Endothelial cell of umbilical vein (primary cell): ENCODE measurements around the gene TMEM151A. TPM values are rescaled to one million over a fixed set of nuclear protein-coding genes. Genes with fewer than 3 reads are reported as not detected.

ENCODE experiments used
- BruUV-seq: library from RNA; stranded (reverse); fragments of 400-500 nt; replicated peaks from 2 replicates; lab custom pipeline; 2021; lab: Mats Ljungman, UMichigan
- CTCF ChIA-PET: fragments of 300-600, 350-600 bp; sonication (Branson Sonifier 250); formaldehyde crosslinking; loops from one replicate; lab custom pipeline; 2021; ENCODE audit warnings: antibody characterized with exemption, inconsistent platforms; lab: Charles Lee
- POLR2A ChIA-PET: fragments of 300-600, 350-600 bp; sonication (Branson Sonifier 250); formaldehyde crosslinking; loops from one replicate; lab custom pipeline; 2021; ENCODE audit warnings: antibody characterized with exemption, inconsistent platforms; lab: Charles Lee
- DNase-seq: peaks from one replicate; pipeline ENCODE4 v3.0.0-alpha.2; 2011; ENCODE audit warnings: low read depth, low spot score
- FAIRE-seq: peaks from 2 replicates; lab custom pipeline; 2011; peaks lifted over from hg19 to GRCh38; lab: Jason Lieb, UNC
- H2AFZ ChIP-seq: 2 replicates; pipeline ENCODE4 v1.6.0; 2012; ENCODE audit warnings: low read depth, low read length, control low read depth, inconsistent platforms
- H3K27ac ChIP-seq: 2 replicates; pipeline ENCODE4 v1.5.1; 2011; ENCODE audit warnings: low read depth, mild to moderate bottlenecking, control low read depth, low read length, moderate library complexity; ENCODE audit not compliant: insufficient read depth
- H3K27me3 ChIP-seq, 2 experiments: 2 replicates each; pipeline versions ENCODE4 v1.6.0 to v1.6.1; 2011; ENCODE audit warnings: low read length in 2 of 2, mixed read lengths in 1 of 2; ENCODE audit not compliant: control insufficient read depth in 2 of 2, insufficient read depth in 2 of 2
- H3K36me3 ChIP-seq, 2 experiments: 2 replicates in 1 of 2; 3 replicates in 1 of 2; pipeline ENCODE4 v1.5.1; 2011; ENCODE audit warnings: low read length in 2 of 2, mild to moderate bottlenecking in 1 of 2, moderate library complexity in 1 of 2; ENCODE audit not compliant: control insufficient read depth in 2 of 2, insufficient read depth in 2 of 2; ENCODE audit errors: extremely low read depth in 1 of 2
- H3K4me1 ChIP-seq: 3 replicates; pipeline ENCODE4 v1.5.1; 2011; ENCODE audit warnings: mild to moderate bottlenecking, low read length; ENCODE audit not compliant: control insufficient read depth, insufficient read depth; ENCODE audit errors: extremely low read depth
- H3K4me2 ChIP-seq: 2 replicates; pipeline ENCODE4 v1.6.1; 2011; ENCODE audit warnings: low read length, control low read depth, mixed read lengths; ENCODE audit not compliant: insufficient read depth
- H3K4me3 ChIP-seq, 3 experiments: fragments of 200-600 bp in 1 of 3; sonication (generic), shearing (Covaris generic) in 1 of 3; replicated peaks in 1 of 3; 2 replicates each; pipeline ENCODE4 v1.5.1; 2011 to 2016; ENCODE audit warnings: control low read depth in 3 of 3, low read length in 3 of 3, mild to moderate bottlenecking in 2 of 3, inconsistent platforms in 1 of 3, low read depth in 1 of 3, moderate library complexity in 1 of 3; ENCODE audit not compliant: insufficient read depth in 1 of 3
- H3K79me2 ChIP-seq: 2 replicates; pipeline ENCODE4 v1.6.0; 2012; ENCODE audit warnings: low read length, inconsistent platforms; ENCODE audit not compliant: control insufficient read depth, insufficient read depth
- H3K9ac ChIP-seq: replicated peaks from 2 replicates; pipeline ENCODE3; 2011; ENCODE audit warnings: low read length, control low read depth; ENCODE audit not compliant: insufficient read depth; ENCODE audit errors: extremely low read depth
- H3K9me1 ChIP-seq: replicated peaks from 3 replicates; pipeline ENCODE4 v1.6.0; 2011; ENCODE audit warnings: mild to moderate bottlenecking, low read length; ENCODE audit not compliant: control insufficient read depth, insufficient read depth; ENCODE audit errors: extremely low read depth
- H3K9me3 ChIP-seq: replicated peaks from 2 replicates; pipeline ENCODE4 v1.5.1; 2012; ENCODE audit warnings: low read length, inconsistent platforms; ENCODE audit not compliant: control insufficient read depth, insufficient read depth
- H4K20me1 ChIP-seq: replicated peaks from 2 replicates; pipeline ENCODE3; 2011; ENCODE audit warnings: mild to moderate bottlenecking, low read length; ENCODE audit not compliant: control insufficient read depth, insufficient read depth; ENCODE audit errors: extremely low read depth
- CTCF ChIP-seq, 2 donors: IDR thresholded peaks; 1 replicate in 1 of 2; 2 replicates in 1 of 2; pipeline ENCODE4 v1.5.1; 2011; ENCODE audit warnings: low read length in 2 of 2, mild to moderate bottlenecking in 2 of 2, moderate library complexity in 2 of 2, control low read depth in 1 of 2, inconsistent platforms in 1 of 2, low read depth in 1 of 2; ENCODE audit not compliant: insufficient read depth in 1 of 2; ENCODE audit errors: extremely low read depth in 1 of 2
- EZH2 ChIP-seq: IDR thresholded peaks from 2 replicates; pipeline ENCODE4 v1.6.1; 2012; ENCODE audit warnings: borderline replicate concordance, low read depth, mild to moderate bottlenecking, moderate library complexity, low read length, inconsistent platforms; ENCODE audit not compliant: severe bottlenecking
- FOS ChIP-seq: IDR thresholded peaks from 2 replicates; pipeline ENCODE4 v1.6.1; 2011; ENCODE audit warnings: mild to moderate bottlenecking, low read length, moderate library complexity, borderline replicate concordance; ENCODE audit not compliant: insufficient read depth
- GATA2 ChIP-seq: IDR thresholded peaks from 2 replicates; pipeline ENCODE4 v1.7.0; 2011; ENCODE audit warnings: low read depth, mild to moderate bottlenecking, moderate library complexity, mixed read lengths, low read length; ENCODE audit not compliant: insufficient read length, insufficient read depth
- JUN ChIP-seq: IDR thresholded peaks from 2 replicates; pipeline ENCODE4 v1.6.1; 2011; ENCODE audit warnings: borderline replicate concordance, low read depth; ENCODE audit not compliant: insufficient read length, insufficient read depth
- MAX ChIP-seq: IDR thresholded peaks from 2 replicates; pipeline ENCODE4 v1.6.1; 2011; ENCODE audit not compliant: insufficient read depth, insufficient read length
- MYC ChIP-seq: IDR thresholded peaks from one replicate; pipeline ENCODE4 v1.6.1; 2011; ENCODE audit warnings: mild to moderate bottlenecking, low read depth, low read length
- POLR2A ChIP-seq: IDR thresholded peaks from 2 replicates; pipeline ENCODE4 v1.6.1; 2012; ENCODE audit warnings: low read depth, mild to moderate bottlenecking, control low read depth, low read length
- POLR2AphosphoS5 ChIP-seq: IDR thresholded peaks from 2 replicates; pipeline ENCODE4 v1.6.1; 2012; ENCODE audit warnings: low read depth, mild to moderate bottlenecking, control low read depth, low read length, moderate library complexity; ENCODE audit not compliant: insufficient read depth
- dilution Hi-C: fragments of 300-500 bp; cut with MboI; formaldehyde crosslinking; loops from one replicate; pipeline ENCODE4 v1.15.0; 2019; ENCODE audit warnings: low sequenced_read_pairs; ENCODE audit not compliant: extremely low pct_ligation_motif_present
- intact Hi-C: fragments of 100-400 bp; cut with micrococcal nuclease; formaldehyde crosslinking; loops from one replicate; pipeline ENCODE4 v1.10.0; 2022
- polyA plus RNA-seq, 4 experiments: library from polyadenylated mRNA; depleted of rRNA in 3 of 4; stranded (reverse) in 3 of 4; unstranded in 1 of 4; fragments of >200 nt; gene quantifications; 2 replicates each; pipeline versions ENCODE4 v1.2.1 to v1.2.3, GENCODE V29; 2011 to 2012; ENCODE audit warnings: missing spikeins in 1 of 4
- total RNA-seq: library from RNA; stranded (reverse); gene quantifications from 2 replicates; pipeline ENCODE4 v1.2.3, GENCODE V29; 2021

The TMEM151A gene
- total and polyA plus RNA-seq, 2 donors (not counting 3 experiments of a cell fraction or from before 2014, with no cell fraction given) = not detected

GRCh38 chr11:66275396-66275795, 16.3 kb upstream of the TMEM151A start:
- BruUV-seq = no TSS peak
- POLR2A ChIA-PET = no interaction called here

GRCh38 chr11:66275984-66276612, 15.6 kb upstream of the TMEM151A start:
- POLR2A ChIA-PET = no interaction called here
- no peaks in the 10 kb centered on the region for H3K9me3 ChIP-seq
- peaks cover 4% of the 10 kb centered on the region for H3K79me2 ChIP-seq
- peaks cover 0 to 4% of the 10 kb centered on the region in 2 experiments for H3K27me3 ChIP-seq
- no TSS peak for BruUV-seq
- dilution Hi-C loops = no loop called here
- H3K9me1 ChIP-seq = no peaks in the 10 kb centered on the region
- TF ChIP-seq CTCF (IDR thresholded peaks at IDR 0.05; ENCODE audit: extremely low read depth in 1 of 2, insufficient read depth in 1 of 2, low read depth in 1 of 2, low read length in 2 of 2) (no peak), JUN (no peak), POLR2AphosphoS5 (no peak), FOS (no peak), MAX (no peak), EZH2 (no peak), POLR2A (no peak), MYC (no peak), GATA2 (no peak)
- no peaks in the 10 kb centered on the region for H4K20me1 ChIP-seq
- no peak overlapping the region for H3K9ac ChIP-seq
- H3K4me2 ChIP-seq = no peak overlapping the region
- intact Hi-C loops = no loop called here
- CTCF ChIA-PET = no interaction called here
- H2AFZ ChIP-seq = no peak overlapping the region
- H3K4me3 ChIP-seq = no peak overlapping the region
- H3K4me1 ChIP-seq = no peaks in the 10 kb centered on the region
- DNase-seq (no peak), FAIRE-seq (no peak)
- H3K36me3 ChIP-seq = peaks cover 14 to 40% of the 10 kb centered on the region in 2 experiments
- no peak overlapping the region for H3K27ac ChIP-seq

More at GRCh38 chr11:66275396-66275795, 16.3 kb upstream of the TMEM151A start:
- CTCF ChIA-PET = no interaction called here
- Histone ChIP-seq H3K27me3 (peaks cover 0 to 4% of the 10 kb centered on the region in 2 experiments), H2AFZ (no peak overlapping the region), H3K9me1 (no peaks in the 10 kb centered on the region), H3K36me3 (peaks cover 14 to 40% of the 10 kb centered on the region in 2 experiments), H3K79me2 (peaks cover 11% of the 10 kb centered on the region), H4K20me1 (no peaks in the 10 kb centered on the region), H3K4me3 (no peak overlapping the region), H3K9ac (no peak overlapping the region), H3K27ac (no peak overlapping the region), H3K9me3 (no peaks in the 10 kb centered on the region), H3K4me1 (no peaks in the 10 kb centered on the region), H3K4me2 (no peak overlapping the region)
- no peak for TF ChIP-seq FOS
- dilution Hi-C loops = no loop called here
- DNase-seq (no peak), FAIRE-seq (no peak)
- intact Hi-C loops = no loop called here
